Stomach (tissue), 9 donors: ENCODE data around the gene CDRT15. TPM values are rescaled to one million over a fixed set of nuclear protein-coding genes. Genes with fewer than 3 reads are reported as not detected.
"Not testable (repeated sequence)": the region's sequence is repeated elsewhere in the genome, so short reads cannot be mapped to it uniquely, and the experiment has no call there.

Experiments
- DNase-seq, 2 donors: peaks; one replicate each; pipeline versions ENCODE4 v3.0.0 to v3.0.0-alpha.2; 2013 to 2019
- H3K27ac ChIP-seq, 5 donors: fragments of 200-600 bp in 4 of 5; sonication (generic) in 4 of 5; one replicate each; pipeline ENCODE4 v1.5.1; 2013 to 2019; ENCODE audit warnings: mild to moderate bottlenecking in 1 of 5, moderate library complexity in 1 of 5
- H3K27me3 ChIP-seq, 3 donors: fragments of 200-600 bp; sonication (generic); one replicate each; pipeline ENCODE4 v1.5.1; 2017 to 2019; ENCODE audit warnings: mixed run types in 1 of 3
- H3K36me3 ChIP-seq, 4 donors: fragments of 200-600 bp; sonication (generic); 1 replicate in 3 of 4; 2 replicates in 1 of 4; pipeline ENCODE4 v1.5.1; 2016 to 2019
- H3K4me1 ChIP-seq, 4 donors: fragments of 200-600 bp; sonication (generic); one replicate each; pipeline ENCODE4 v1.5.1; 2016 to 2019
- H3K4me3 ChIP-seq, 4 donors: fragments of 200-600 bp; sonication (generic) in 3 of 4; one replicate each; pipeline ENCODE4 v1.5.1; 2016 to 2019; ENCODE audit warnings: mild to moderate bottlenecking in 1 of 4
- H3K9me3 ChIP-seq, 4 donors: fragments of 200-600 bp; sonication (generic); one replicate each; pipeline ENCODE4 v1.5.1; 2016 to 2019
- WGBS, 5 donors: extraction: QIAGEN DNeasy Blood & Tissue Kit in 3 of 5; methylation state at CpG; one replicate each; pipeline versions ENCODE4 v1.1.5 to v1.1.7; 2013 to 2018; 5-methylcytosine and 5-hydroxymethylcytosine counted together
- intact Hi-C: fragments of 100-400 bp; cut with DNase I; formaldehyde crosslinking; loops from one replicate; pipeline ENCODE4 v1.15.1; 2023; ENCODE audit warnings: low total_unique reads
- polyA plus RNA-seq, 3 donors: library from polyadenylated mRNA; stranded (reverse); fragments of 200-250 nt; gene quantifications; one replicate each; pipeline ENCODE4 v1.2.3, GENCODE V29; 2013
- total RNA-seq, 5 donors: library from RNA; depleted of rRNA; stranded (reverse); fragments of >200 nt; gene quantifications; one replicate each; pipeline versions ENCODE4 v1.1.0 to v1.2.3, GENCODE V29; 2014 to 2016
- donor health status: healthy with polysubstance abuse.
- donor health status: Bipolar disorder and iron deficiency.
- donor health status: healthy.

The CDRT15 gene
- total and polyA plus RNA-seq, 8 donors: not detected

- H3K4me1 ChIP-seq, H3K36me3 ChIP-seq, H3K27ac ChIP-seq, H3K4me3 ChIP-seq, intact Hi-C loops, DNase-seq, H3K27me3 ChIP-seq, H3K9me3 ChIP-seq: not testable (repeated sequence)
- WGBS, 5 donors: 35 to 62% (median 54%) methylated on average over 1 of the region's 1 CpG; no CpG with 5 or more reads in 2 of the 5 donors
Measured at GRCh38 chr17:14190774-14191173, 45.9 kb downstream of the CDRT15 start.

GRCh38 chr17:14186443-14186842 lies 50.2 kb downstream of the CDRT15 start:
- 94 to 100% (median 100%) methylated on average over 1 to 2 of the region's 4 CpGs for WGBS, 5 donors

More at GRCh38 chr17:14186443-14186842, 50.2 kb downstream of the CDRT15 start:
- H3K27me3 ChIP-seq, H3K9me3 ChIP-seq, H3K27ac ChIP-seq, H3K36me3 ChIP-seq, intact Hi-C loops, H3K4me1 ChIP-seq, DNase-seq, H3K4me3 ChIP-seq: not testable (repeated sequence)

Other genes with a start within 250 kb of the CDRT15 start
- gene COX10, start 167.4 kb downstream of the CDRT15 start, total RNA-seq: 10 to 100 TPM in 4 of 5 donors, 1 to 10 TPM in 1; 7.6 to 40.4 (median 25.4) TPM
- gene COX10, start 167.4 kb downstream of the CDRT15 start, polyA plus RNA-seq: 10 to 100 TPM in 1 of 3 donors, 1 to 10 TPM in 2; 8.5 to 16.3 (median 9.7) TPM
- 1 to 10 TPM in 3 of 5 donors, not detected in 2; 1.7 to 3.6 (median 2.6) TPM for gene HS3ST3B1, start 64.2 kb upstream of the CDRT15 start, total RNA-seq
- 1 to 10 TPM in 2 of 3 donors, under 1 TPM in 1; 0.81 to 1.5 (median 1.2) TPM for gene HS3ST3B1, start 64.2 kb upstream of the CDRT15 start, polyA plus RNA-seq